WTC11 (cell line): ENCODE measurements around the gene CCR6. TPM values are rescaled to one million over a fixed set of nuclear protein-coding genes. Genes with fewer than 3 reads are reported as not detected.
"Not testable (repeated sequence)": the region's sequence is repeated elsewhere in the genome, so short reads cannot be mapped to it uniquely, and the experiment has no call there.

Source experiments
- ATAC-seq: fragments of 200-7000 bp; cut with Tn5 transposase; 2 replicates; pipeline ENCODE4 v1.10.0; 2021; ENCODE audit warnings: mild to moderate bottlenecking, moderate library complexity
- CTCF ChIA-PET: fragments of 300-600 bp; sonication (Branson Sonifier 250); formaldehyde crosslinking; loops from one replicate; lab custom pipeline; 2021; ENCODE audit warnings: antibody characterized with exemption; lab: Charles Lee
- POLR2A ChIA-PET: fragments of 350-600 bp; sonication (Branson Sonifier 250); formaldehyde crosslinking; loops from one replicate; lab custom pipeline; 2021; ENCODE audit warnings: antibody characterized with exemption; lab: Charles Lee
- DNase-seq: peaks from one replicate; pipeline ENCODE4 v3.0.0; 2021; ENCODE audit warnings: low spot score
- H3K27ac Mint-ChIP-seq: 2 replicates; pipeline ENCODE4 v1.8.0; 2021; ENCODE audit warnings: mixed read lengths
- H3K27me3 Mint-ChIP-seq: 2 replicates; pipeline ENCODE4 v1.8.0; 2021; ENCODE audit warnings: low read depth, mild to moderate bottlenecking, moderate library complexity, mixed read lengths
- H3K36me3 Mint-ChIP-seq: 2 replicates; pipeline ENCODE4 v1.8.0; 2021; ENCODE audit warnings: mixed read lengths
- H3K4me1 Mint-ChIP-seq: 2 replicates; pipeline ENCODE4 v1.8.0; 2022; ENCODE audit warnings: mixed read lengths
- H3K4me3 Mint-ChIP-seq: 2 replicates; pipeline ENCODE4 v1.8.0; 2021; ENCODE audit warnings: mild to moderate bottlenecking, moderate library complexity, mixed read lengths
- H3K9me3 Mint-ChIP-seq: 2 replicates; pipeline ENCODE4 v1.8.0; 2021; ENCODE audit warnings: mixed read lengths
- NR2C2 ChIP-seq: sonication (generic); formaldehyde crosslinking; IDR thresholded peaks from 2 replicates; pipeline ENCODE4 v1.8.0; 2022; ENCODE audit warnings: mild to moderate bottlenecking, missing genetic modification reagents
- total RNA-seq: library from RNA; stranded (reverse); gene quantifications from 3 replicates; pipeline ENCODE4 v1.2.3, GENCODE V29; 2021

CCR6 gene
- total RNA-seq, 1 experiment from 2014 or later, result not detected

DNA sequence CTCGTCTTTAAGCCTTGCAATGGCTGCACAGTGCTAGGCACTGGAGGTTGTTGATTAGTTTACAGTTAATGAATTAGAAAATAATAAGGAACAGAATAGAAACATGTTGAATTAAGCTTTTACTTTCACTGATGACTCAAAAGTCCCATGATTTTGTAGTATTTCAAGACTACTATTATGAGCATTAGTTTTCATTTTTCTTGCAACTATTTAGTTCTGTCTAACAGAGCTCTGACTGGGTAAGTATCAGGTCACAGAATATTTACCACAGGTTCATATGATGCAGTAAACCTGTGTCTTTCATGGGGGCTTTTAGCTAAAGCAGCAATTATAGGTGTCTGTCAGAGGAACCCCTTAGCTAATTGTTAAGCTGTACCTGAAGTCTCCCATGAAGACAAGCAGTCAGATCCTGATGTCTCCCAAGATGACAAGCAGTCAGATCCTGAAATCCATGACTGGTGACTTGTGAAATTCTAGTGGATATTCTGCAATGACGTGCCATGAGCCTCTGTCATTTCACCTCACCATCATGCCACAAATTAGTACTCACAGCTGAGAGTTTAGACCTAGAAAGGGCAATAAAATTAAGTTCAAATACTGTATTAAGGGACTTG, 43.1 kb downstream of the CCR6 start:
- Mint-ChIP-seq H3K4me3 (no peak overlapping the region), H3K27me3 (peaks cover 5% of the 10 kb centered on the region; the same call in 1 of the 2 replicates), H3K4me1 (peaks cover 55% of the 10 kb centered on the region), H3K27ac (no peak overlapping the region), H3K9me3 (peaks cover 15% of the 10 kb centered on the region), H3K36me3 (peaks cover 15% of the 10 kb centered on the region)
- CTCF ChIA-PET, result interaction anchor here (1.0 to 1.1 kb wide), 2 partner anchors 14 to 24 kb away, joined by 3 read pairs; no protein-coding TSS in a partner anchor
- POLR2A ChIA-PET, result no interaction called here
- TF ChIP-seq NR2C2 (CRISPR knock-in tag), result no peak
- no peak for ATAC-seq
- no peak for DNase-seq

DNA sequence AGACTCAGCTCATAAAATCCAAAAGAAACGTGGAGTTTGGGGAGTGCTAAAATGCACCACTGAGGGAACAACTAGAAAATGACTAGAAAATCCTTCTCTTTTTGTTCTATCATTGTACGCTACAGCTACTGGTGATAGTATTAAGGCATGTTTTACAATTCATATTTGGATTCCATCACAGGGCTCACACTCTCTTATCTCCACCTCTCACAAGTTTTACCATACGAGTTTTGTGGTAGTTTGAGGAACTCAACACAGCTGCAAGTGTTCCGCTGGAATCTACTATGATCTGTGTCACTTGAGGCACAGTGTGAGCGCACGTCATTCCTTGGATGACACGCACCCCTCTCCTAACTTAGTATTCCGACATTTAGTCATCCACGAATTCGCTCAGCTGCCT, 44.8 kb downstream of the CCR6 start:
- ATAC-seq, H3K27ac Mint-ChIP-seq, H3K36me3 Mint-ChIP-seq, H3K27me3 Mint-ChIP-seq, H3K4me3 Mint-ChIP-seq, DNase-seq, H3K9me3 Mint-ChIP-seq, POLR2A ChIA-PET, CTCF ChIA-PET: not testable (repeated sequence)
- H3K4me1 Mint-ChIP-seq, result peaks cover 48% of the 10 kb centered on the region

DNA sequence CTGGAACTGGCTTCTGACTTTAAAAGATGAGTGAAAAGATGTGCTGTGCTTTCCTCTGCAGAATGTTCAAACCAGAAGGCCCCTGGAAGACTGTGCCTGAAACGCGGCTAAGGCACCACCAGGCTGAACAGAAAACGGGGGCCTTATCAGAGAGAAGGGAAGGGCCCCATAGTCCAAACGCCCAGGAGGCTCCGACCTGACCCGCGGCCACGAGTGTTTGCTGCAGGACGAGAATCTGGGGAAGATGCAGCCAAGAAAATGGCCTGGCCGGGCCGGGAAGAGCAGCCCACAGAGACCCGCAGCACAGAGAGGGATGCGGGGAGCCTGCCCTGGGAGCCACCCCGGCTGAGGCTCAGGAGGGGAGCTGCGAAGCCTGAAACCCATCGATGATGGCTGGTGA, 45.4 kb downstream of the CCR6 start:
- POLR2A ChIA-PET, H3K36me3 Mint-ChIP-seq, CTCF ChIA-PET, ATAC-seq, H3K9me3 Mint-ChIP-seq, H3K4me3 Mint-ChIP-seq, DNase-seq, H3K27me3 Mint-ChIP-seq, H3K27ac Mint-ChIP-seq: not testable (repeated sequence)
- H3K4me1 Mint-ChIP-seq, result peaks cover 44% of the 10 kb centered on the region

DNA sequence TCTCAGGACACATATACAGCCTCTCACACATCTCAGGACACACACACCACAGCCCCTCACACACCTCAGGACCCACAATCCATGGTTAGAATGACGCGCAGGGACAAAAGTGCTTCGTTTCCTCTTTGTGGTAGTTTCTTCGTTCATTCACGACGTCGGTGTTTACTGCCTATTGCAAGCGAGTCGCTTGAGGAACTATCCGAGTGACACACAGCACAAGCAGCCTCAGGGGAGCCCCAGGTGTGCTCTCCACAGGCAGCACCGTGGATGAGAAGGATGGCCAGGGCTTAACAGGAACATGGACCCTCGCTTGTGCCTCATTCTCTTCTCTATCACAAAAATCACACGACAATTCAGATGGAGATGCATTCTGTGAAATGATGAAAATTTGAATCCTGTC, 47.0 kb downstream of the CCR6 start:
- DNase-seq, POLR2A ChIA-PET, CTCF ChIA-PET, H3K27me3 Mint-ChIP-seq, H3K4me3 Mint-ChIP-seq, H3K9me3 Mint-ChIP-seq, ATAC-seq, H3K36me3 Mint-ChIP-seq: not testable (repeated sequence)
- peaks cover 33% of the 10 kb centered on the region for H3K4me1 Mint-ChIP-seq
- peak overlapping the region; percentile 25 for H3K27ac Mint-ChIP-seq

DNA sequence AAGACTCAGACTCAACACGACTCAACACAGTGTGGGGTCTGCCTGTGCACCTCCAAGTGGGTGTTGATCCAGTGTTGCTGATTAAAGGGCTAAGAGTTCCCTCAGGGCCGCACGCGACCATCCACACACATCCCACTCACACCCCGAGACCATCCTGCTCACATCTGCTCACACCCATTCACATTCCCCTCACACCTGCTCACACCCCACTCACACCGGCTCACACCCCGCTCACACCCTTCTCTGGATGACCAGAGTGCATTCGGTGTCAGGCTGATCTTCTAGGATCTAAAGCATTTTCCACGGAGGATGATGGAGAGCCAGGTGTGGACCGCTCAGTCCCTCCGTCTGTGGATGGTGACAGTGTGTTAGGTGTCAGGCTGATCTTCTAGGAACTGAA, 48.4 kb downstream of the CCR6 start:
- H3K27me3 Mint-ChIP-seq, CTCF ChIA-PET: not testable (repeated sequence)
- H3K4me1 Mint-ChIP-seq, result peaks cover 19% of the 10 kb centered on the region

DNA sequence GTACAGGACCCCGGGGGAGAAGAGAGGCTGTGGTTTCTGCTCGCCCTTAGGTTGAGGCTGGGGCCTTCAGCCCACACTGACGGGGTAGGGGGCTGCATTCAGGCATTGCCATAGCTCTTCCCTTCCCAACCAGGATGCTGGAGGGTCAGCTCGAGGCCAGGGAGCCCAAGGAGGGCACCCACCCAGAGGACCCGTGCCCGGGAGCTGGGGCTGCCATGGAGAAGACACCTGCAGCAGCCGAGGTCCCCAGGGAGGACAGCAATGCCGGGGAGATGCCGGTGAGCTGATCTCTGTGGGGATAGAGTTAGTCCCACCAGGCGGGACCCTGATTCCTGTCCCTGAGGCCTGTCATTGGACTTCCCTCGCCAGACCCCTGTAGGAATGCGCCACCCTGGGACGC, 49.1 kb downstream of the CCR6 start:
- POLR2A ChIA-PET, CTCF ChIA-PET: not testable (repeated sequence)

More for the DNA sequence above, 48.4 kb downstream of the CCR6 start:
- H3K27ac Mint-ChIP-seq, DNase-seq, H3K4me3 Mint-ChIP-seq, H3K9me3 Mint-ChIP-seq, POLR2A ChIA-PET, H3K36me3 Mint-ChIP-seq, ATAC-seq: not testable (repeated sequence)

DNA sequence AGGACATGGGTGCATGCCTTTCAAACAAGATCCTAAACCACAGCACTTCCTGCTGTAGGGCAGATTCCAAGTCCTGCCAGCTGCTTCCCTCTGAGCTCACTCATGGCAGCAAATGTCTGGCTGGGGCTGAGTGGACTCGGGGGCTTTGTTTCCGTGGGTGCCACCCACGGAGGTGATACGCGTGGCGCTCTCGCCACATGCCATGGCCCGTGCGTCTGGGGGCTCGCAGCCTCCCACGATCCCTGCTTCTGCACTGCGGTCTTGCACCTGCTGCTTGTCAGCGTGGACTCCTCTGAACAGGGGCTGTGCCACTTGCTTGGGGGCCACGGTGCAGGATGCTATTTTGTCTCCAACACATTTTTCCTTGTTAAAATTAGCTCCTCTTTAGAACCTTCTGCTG, 54.4 kb downstream of the CCR6 start:
- H3K27ac Mint-ChIP-seq, H3K36me3 Mint-ChIP-seq, H3K27me3 Mint-ChIP-seq, ATAC-seq, H3K9me3 Mint-ChIP-seq, POLR2A ChIA-PET, H3K4me3 Mint-ChIP-seq, DNase-seq, CTCF ChIA-PET: not testable (repeated sequence)
- peaks cover 13% of the 10 kb centered on the region for H3K4me1 Mint-ChIP-seq

More for the DNA sequence above, 49.1 kb downstream of the CCR6 start:
- not testable (repeated sequence) for H3K9me3 Mint-ChIP-seq, DNase-seq, H3K27me3 Mint-ChIP-seq, H3K27ac Mint-ChIP-seq, H3K4me3 Mint-ChIP-seq, H3K36me3 Mint-ChIP-seq, ATAC-seq
- peaks cover 21% of the 10 kb centered on the region for H3K4me1 Mint-ChIP-seq

DNA sequence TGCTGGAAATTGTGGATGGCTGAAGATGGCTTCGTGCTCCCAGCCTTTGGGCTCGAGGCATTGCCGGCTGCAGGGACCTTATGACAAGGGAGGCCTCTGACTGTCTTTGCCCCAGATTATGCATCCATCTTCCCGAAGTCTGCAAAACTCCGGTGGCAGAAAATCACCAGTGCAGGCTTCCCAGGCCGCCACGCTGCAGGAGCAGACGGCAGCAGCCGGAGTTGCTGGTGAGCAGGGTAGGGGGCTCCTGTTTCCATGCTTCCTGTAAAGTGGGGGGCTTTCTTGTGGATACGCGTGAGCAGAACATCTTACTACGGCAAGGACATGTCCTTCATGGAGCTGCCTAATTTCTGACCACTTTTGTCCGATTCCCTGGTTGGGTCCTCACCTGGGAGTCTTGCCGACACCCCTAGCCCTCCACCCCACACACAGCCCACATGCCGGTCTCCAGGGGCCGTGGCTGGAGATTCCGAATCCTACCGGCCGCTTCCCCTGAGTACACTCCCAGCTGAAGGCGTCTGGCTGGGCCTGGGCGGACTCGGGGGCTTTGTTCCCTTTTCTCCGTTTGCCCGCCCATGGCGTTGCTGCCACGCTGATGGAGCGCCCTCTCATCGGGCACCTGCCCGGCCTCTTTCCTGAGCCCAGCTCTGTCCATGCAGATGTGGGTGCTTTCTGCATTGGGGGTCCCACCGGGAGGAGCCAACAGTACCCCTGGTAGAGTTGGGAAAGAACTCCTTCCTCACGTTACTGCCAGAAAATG, 56.2 kb downstream of the CCR6 start:
- H3K4me3 Mint-ChIP-seq, H3K9me3 Mint-ChIP-seq, H3K27me3 Mint-ChIP-seq, ATAC-seq, H3K36me3 Mint-ChIP-seq, DNase-seq, POLR2A ChIA-PET, H3K27ac Mint-ChIP-seq, H3K4me1 Mint-ChIP-seq, CTCF ChIA-PET: not testable (repeated sequence)

DNA sequence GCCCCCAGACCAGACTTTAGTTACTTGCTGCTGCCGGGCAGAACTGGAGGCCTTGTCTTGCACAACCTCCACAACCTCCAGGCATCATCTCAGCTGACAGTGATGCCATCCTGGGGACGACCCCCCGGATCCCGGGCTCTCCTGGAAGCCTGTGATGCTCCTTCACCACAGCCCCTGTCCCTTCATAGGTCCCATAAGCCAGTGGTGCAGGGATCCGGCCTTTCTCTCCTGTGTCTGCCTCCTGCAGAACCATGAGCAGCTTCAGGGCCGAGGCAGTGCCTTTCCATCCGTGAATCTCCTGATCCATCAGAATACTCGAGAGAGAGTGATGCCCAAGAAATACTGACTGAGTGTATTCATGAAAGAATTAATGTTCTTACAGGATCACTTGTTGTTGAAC, 57.2 kb downstream of the CCR6 start:
- H3K27ac Mint-ChIP-seq, H3K36me3 Mint-ChIP-seq, DNase-seq, H3K4me3 Mint-ChIP-seq, CTCF ChIA-PET, POLR2A ChIA-PET, H3K9me3 Mint-ChIP-seq, H3K27me3 Mint-ChIP-seq, ATAC-seq: not testable (repeated sequence)
- peaks cover 10% of the 10 kb centered on the region for H3K4me1 Mint-ChIP-seq

DNA sequence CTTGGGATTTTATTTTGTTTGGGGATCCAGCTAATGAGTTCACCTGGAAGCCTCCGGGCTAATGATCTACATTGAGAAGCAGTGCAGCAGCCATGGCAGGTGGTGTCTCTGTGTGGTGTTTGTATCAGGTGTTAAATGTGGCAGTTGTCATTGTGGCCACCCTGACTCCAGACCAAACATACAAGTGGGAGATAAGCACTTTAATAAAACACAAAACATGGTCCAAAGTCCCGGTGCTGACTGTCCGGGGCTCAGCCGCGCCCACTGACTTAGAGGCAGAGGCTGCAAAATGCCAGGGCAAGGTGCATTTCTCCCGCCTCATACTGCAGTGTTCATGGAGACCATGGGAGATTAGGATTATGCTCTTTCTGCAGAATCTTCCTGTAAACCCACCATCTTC, 58.5 kb downstream of the CCR6 start:
- ATAC-seq, POLR2A ChIA-PET, H3K27me3 Mint-ChIP-seq, H3K9me3 Mint-ChIP-seq, H3K4me3 Mint-ChIP-seq, H3K27ac Mint-ChIP-seq, DNase-seq, H3K36me3 Mint-ChIP-seq, CTCF ChIA-PET: not testable (repeated sequence)
- peaks cover 10% of the 10 kb centered on the region for H3K4me1 Mint-ChIP-seq

DNA sequence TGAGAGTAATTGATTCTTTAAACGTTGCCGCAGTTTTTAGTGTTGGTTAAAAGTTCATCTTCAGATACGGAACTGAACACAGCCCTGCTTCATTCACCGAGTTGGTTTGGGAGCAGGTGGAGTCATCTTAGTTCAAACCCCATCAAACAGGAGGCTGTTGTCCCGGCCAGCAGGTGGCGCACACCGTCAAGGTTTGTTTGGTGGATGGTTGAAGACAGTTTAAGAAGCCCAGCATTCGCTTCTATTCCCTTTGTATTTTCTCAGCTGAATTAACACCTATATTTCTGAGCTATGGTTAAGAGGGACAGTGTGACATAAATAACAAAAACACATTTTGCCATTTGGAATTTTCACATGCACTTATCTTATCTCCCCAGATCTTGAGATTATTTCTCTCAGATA, 60.0 kb downstream of the CCR6 start:
- H3K27ac Mint-ChIP-seq, H3K36me3 Mint-ChIP-seq, H3K4me1 Mint-ChIP-seq, H3K27me3 Mint-ChIP-seq, H3K9me3 Mint-ChIP-seq, POLR2A ChIA-PET, H3K4me3 Mint-ChIP-seq, DNase-seq, CTCF ChIA-PET: not testable (repeated sequence)
- peak; percentile 87 for ATAC-seq

DNA sequence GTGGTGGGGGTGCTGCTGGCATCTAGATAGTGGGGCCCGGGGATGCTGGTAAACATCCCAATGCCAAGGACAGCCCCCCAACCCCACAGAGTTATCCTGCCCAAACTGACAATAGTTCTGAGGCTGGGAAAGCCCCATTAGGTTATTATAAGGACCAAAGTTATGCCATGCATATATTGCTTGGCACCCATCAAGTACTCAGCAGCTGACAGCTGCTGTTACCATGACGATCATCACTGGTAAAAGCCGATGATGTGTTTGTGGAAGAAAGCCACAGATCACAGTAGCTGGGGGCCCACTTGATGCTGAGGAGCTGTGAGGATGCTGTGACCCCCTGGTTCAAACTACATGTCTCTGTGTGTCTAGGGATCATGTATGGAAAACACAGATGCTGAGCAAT, 62.2 kb downstream of the CCR6 start:
- CTCF ChIA-PET, H3K9me3 Mint-ChIP-seq, H3K4me3 Mint-ChIP-seq, POLR2A ChIA-PET, H3K36me3 Mint-ChIP-seq, H3K27me3 Mint-ChIP-seq, DNase-seq, H3K27ac Mint-ChIP-seq, ATAC-seq, H3K4me1 Mint-ChIP-seq: not testable (repeated sequence)
